Stimulated activated CD8-positive, alpha-beta memory T cell treated with anti-CD3 and anti-CD28 coated beads, Interleukin-12 subunit alpha, Interleukin-12 subunit beta, amount 100 ng/mL, for 24 hours (primary cell): ENCODE data around the gene SUPT5H.
A peak's percentile ranks its signal among the peaks of the same experiment; 100 is the strongest.
"Not testable (repeated sequence)": the region's sequence is repeated elsewhere in the genome, so short reads cannot be mapped to it uniquely, and the experiment has no call there.

Experiments used
- DNase-seq: peaks from one replicate; pipeline ENCODE4 v3.0.0-alpha.2; 2020; ENCODE audit errors: extremely low read depth

The SUPT5H gene

GRCh38 chr19:39465956-39466747, 20.8 kb downstream of the SUPT5H start:
- no peak for DNase-seq

GRCh38 chr19:39467941-39468340, 22.6 kb downstream of the SUPT5H start:
- no peak for DNase-seq

GRCh38 chr19:39469036-39469435, 23.7 kb downstream of the SUPT5H start:
- DNase-seq = no peak

DNA sequence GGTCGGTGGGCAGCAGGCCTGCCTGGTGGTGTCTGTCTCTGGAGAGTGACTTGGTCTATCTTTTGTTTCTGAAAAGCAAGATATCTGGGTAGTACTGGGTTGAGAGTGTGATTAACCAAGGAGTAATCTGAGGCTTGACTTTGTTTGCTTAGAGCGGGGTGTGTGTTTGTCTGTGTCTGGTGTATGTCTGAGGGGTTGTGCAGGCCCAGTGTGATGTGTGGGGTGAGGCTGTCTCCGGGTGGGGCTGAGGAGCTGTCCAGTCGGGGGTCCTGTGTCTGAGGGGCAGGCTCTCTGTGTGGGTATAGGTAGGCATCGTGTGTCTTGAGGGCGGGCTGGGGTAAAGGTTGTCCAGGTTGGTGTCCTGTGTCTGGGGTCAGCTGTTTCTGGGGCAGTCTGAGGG, 24.2 kb downstream of the SUPT5H start:
- no peak for DNase-seq

DNA sequence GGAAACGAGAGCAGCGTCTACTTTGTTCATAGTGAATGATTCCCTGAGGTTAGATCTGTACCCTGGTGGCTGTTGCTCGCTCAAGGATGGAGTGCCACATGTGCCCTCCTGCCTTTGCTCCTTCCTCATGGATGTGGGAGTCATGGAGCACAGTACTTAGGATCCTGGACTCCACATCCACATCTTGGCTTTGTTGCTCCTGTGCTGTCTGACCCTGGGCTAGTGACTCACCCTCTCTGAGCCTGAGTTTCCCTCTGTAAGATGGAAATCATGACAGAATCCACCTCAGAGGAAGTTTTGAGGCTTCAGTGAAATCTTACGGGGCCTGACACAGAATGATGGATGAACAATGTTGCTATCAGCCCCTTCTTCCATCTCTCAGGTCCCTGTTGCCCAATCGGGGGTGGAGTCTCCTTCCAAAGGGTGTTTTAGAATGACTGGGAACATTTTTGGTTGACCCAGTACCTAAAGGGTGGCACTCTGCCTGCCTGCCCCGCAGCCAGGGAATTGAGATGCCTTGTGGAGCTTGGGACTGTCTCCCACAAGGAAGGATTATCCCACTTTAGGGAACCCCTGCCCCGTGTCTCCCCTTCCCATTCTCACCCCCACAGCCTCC, 25.4 kb downstream of the SUPT5H start:
- no peak for DNase-seq

DNA sequence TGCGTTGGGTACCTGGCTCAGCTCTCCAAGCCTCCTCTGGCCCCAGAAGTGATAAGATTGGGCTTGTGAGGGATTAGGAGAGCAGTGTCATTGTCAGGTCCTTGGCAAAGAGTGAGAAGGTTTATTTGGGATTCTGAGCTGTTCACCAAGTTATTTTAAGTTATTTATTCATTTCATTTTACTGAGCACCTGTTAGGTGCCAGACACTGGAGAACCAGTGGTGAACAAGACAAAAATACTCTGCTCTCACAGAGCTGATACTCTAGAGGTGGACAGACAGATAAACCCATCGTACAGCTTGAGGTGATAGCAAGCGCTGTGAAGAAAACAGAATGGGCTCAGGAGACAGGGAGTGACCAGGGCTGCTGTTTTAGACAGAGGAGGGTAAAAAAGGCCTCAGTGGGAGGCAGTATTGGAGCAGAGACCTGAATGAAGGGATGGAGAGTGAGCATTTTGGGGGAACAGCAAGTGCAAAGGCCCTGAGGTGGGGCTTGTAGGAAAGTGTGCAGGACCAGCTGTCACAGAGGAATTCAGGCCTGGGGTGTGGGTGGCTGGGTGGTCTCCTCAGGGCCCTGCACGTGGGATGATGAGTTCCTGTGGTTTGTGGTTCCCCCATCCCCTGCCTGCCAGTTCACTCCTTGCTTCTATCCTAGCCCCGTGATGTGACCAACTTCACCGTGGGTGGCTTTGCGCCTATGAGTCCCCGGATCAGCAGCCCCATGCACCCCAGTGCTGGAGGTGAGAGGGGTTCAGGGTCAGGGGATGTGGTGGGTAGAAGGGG, 26.6 kb downstream of the SUPT5H start:
- DNase-seq = no peak

GRCh38 chr19:39472746-39473442, 27.5 kb downstream of the SUPT5H start:
- no peak for DNase-seq

GRCh38 chr19:39473443-39473960, 28.1 kb downstream of the SUPT5H start:
- DNase-seq = no peak

DNA sequence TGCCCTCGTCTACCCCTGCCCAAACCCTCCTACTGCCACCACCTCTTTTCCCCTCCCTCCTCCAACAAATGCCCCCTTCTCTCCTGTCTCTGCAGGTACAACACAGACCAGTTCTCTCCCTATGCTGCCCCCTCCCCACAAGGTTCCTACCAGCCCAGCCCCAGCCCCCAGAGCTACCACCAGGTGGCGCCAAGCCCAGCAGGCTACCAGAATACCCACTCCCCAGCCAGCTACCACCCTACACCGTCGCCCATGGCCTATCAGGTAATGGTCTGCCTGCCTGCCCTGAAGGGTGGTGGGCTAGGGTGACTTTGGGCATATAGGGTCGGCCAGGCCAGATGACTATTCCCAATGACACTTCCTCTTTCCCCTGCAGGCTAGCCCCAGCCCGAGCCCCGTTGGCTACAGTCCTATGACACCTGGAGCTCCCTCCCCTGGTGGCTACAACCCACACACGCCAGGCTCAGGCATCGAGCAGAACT, 28.8 kb downstream of the SUPT5H start:
- DNase-seq = no peak

GRCh38 chr19:39475748-39476147, 30.4 kb downstream of the SUPT5H start:
- no peak for DNase-seq

DNA sequence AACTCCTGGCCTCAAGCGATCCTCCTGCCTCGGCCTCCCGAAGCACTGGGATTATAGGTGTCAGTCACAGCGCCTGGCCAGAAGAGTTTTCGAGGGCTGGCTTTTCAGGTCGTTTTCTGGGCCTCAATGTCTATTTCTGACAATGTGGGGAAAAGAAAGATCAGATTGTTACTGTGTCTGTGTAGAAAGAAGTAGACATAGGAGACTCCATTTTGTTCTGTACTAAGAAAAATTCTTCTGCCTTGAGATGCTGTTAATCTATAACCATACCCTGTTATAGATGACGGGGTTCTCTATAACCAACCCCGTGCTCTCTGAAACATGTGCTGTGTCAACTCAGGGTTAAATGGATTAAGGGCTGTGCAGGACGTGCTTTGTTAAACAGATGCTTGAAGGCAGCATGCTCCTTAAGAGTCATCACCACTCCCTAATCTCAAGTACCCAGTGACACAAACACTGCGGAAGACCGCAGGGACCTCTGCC, 34.0 kb downstream of the SUPT5H start:
- DNase-seq = not testable (repeated sequence)

DNA sequence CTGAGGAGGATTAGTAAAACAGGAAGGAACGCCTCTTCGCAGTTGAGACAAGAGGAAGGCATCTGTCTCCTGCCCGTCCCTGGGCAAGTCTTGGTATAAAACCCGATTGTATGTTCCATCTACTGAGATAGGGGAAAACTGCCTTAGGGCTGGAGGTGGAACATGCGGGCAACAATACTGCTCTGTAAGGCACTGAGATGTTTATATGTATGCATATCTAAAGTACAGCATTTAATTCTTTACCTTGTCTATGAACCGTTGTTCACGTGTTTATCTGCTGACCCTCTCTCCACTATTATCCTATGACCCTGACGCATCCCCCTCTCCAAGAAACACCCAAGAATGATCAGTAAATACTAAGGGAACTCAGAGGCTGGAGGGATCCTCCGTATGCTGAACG, 34.5 kb downstream of the SUPT5H start:
- no peak for DNase-seq

DNA sequence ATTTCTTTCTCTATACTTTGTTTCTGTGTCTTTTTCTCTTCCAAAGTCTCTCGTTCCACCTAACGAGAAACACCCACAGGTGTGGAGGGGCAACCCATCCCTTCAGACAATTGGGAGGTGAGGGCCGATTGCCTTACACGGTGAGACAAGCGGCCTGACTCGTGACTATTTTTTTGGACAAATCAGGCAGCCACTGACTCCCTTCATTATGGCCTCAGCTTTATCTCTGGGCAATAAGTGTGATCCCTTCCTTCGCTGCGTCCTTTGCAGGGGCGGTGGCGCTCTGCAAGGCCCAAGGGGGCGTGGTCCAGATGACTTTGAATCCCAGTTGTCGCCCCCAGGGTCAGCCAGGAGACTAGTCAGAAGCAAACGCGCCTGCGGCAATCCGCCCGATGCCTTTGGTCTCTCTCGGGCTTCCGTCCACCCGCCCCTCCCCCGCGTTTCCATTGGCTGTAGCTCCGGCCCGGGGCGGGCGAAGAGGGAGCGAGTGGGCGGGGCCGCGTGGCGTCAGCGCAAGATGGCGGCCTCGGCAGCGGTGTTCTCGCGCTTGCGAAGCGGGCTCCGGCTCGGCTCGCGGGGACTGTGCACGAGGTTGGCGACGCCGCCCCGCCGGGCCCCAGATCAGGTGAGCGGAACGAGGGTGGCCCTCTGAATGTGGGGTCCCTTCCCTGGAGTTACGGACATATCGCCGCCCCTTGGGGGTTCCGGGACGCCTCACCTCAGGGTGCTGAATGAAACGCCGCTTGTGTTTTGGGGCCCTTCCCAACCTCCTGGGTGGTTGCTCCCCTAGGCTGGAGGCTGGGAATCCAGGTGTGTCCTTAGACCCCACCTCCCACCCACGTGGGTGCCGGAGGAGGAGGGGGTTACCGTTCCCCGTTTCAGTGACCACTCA, 35.2 kb downstream of the SUPT5H start, which contains the start of gene TIMM50:
Gene TIMM50 (plus strand): TSS at position 502 of the 892 bp plus-strand sequence. CDS start 16 bp downstream, at position 518.
- DNase-seq = peak; percentile 98

- DNase-seq = no peak
Observed at GRCh38 chr19:39481229-39481545, 35.8 kb downstream of the SUPT5H start.

DNA sequence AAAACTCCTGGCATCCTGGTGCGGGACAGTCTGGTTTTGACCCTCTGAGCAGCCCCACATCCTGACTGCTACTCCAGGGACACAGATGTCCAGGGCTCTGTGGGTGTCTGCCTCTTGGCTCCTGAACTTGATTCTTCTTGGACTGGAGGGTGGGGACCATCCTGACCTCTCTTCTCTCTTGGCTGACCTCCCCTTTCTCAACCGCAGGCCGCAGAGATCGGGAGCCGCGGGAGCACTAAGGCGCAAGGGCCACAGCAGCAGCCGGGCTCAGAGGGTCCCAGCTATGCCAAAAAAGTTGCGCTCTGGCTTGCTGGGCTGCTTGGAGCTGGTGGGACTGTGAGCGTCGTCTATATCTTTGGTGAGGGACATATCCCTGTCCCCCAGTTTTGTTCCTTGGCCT, 36.3 kb downstream of the SUPT5H start:
- no peak for DNase-seq

- no peak for DNase-seq
Observed at GRCh38 chr19:39483141-39483540, 37.8 kb downstream of the SUPT5H start.

DNA sequence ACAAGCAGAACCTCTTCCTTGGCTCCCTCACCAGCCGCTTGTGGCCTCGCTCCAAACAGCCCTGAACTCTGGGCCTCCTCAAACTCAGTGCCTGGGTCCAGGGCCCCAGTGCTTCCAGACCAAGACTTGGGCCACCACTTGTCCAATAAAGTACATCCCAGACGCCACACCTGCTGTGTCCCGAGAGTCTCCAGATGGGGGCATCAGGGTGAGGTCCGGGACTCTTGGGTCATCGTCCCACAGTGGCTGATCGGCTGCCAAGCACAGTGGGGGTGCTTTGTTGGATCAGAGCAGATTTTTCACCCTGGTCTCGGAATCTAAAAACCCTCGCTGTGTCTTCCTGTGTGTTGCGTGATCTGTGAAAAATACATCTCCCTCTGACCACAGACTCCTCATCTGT, 44.4 kb downstream of the SUPT5H start:
- no peak for DNase-seq

DNA sequence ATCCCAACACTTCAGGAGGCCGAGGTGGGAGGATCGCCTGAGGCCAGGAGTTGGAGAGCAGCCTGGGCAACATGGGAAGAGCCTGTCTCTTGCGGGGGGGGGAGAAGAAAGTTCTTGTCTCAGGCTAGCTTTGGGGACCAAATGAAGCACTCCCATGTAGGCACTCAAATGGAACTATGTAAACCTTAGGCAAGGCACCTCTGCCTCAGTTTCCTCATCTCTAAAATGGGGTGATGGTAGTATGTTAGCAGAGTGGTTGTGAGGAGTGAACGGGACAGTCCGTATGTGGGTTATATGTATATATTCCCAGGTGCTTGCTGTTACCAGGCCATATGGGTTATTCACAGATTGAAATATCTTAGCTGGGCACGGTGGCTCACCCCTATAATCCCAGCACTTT, 46.8 kb downstream of the SUPT5H start:
- no peak for DNase-seq

GRCh38 chr19:39492788-39493187, 47.4 kb downstream of the SUPT5H start:
- no peak for DNase-seq

GRCh38 chr19:39494661-39495060, 49.3 kb downstream of the SUPT5H start:
- DNase-seq = no peak

GRCh38 chr19:39496063-39496462, 50.7 kb downstream of the SUPT5H start:
- no peak for DNase-seq
